Stimulated activated CD4-positive, alpha-beta T cell treated with anti-CD3 and anti-CD28 coated beads, Interleukin-12 subunit alpha, Interleukin-12 subunit beta, amount 100 ng/mL, for 24 hours (primary cell): ENCODE measurements around the gene ZXDC.

Experiments used
- DNase-seq, 2 experiments: peaks; one replicate each; pipeline ENCODE4 v3.0.0-alpha.2; 2020; ENCODE audit warnings: low read depth in 2 of 2

The ZXDC gene

DNA sequence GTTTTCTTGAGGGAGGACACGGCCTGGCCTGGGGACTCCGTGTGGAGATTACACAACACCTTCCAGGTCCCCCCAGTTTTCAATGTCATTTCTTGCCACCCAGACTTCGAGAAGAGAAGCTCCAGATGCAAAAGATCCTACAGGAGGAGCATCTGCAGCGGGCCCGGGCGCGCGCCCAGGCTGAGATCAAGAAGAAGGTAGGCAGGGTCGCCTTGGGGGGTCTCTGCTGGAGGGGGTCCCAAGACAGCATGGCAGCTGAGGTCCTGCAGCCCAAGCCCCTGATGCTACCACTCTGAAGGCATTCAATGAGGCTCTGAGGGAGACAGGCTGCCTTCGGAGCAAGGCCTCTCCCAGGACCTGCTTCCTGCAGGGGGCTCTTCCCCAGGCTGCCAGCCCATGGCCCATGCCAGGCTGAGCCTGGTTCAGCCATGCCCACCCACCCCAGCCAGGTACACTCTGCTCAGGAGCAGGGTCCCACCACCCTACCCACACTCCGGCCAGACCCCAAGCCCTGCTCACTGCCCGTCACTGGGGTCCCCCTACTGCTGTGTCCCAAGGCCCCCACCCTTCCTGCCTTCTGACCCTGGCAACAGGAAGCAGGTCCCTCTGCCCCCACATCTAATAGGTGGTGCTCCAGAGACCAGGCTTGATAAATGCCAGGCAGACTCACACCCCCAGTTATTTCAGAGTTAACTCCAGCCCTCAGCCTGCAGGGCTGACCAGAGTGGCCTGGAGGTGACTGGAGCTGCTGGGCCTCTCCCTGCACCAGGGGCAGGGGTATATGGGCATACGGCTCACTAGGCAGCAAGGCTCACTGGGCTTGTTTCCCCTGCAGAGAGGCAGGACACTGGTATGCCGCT lies 40.0 kb downstream of the ZXDC start:
- DNase-seq = no peak

DNA sequence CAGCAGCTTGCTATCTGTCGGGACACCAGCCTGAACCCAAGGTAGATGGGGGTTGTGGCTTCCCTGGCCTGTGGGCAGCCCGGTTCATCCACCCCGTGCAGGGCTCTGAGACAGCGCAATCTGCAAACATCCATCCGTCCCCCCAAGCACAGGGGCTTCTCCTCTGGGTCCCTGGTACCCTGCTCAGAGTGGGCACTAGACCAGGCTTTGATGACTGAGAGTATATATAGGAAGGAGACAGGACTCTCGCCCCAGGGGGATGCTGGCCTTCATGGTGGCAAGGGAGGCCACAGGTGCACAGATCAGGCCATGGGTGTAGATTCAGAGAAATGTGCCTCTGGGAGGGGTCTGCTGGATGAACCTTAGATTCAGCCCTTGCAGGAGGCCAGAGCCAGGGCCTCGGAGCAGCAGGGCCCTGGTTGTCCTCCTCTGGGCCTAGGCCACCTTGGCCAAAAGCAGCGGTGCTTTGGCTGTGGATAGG lies 40.7 kb downstream of the ZXDC start:
- no peak for DNase-seq

DNA sequence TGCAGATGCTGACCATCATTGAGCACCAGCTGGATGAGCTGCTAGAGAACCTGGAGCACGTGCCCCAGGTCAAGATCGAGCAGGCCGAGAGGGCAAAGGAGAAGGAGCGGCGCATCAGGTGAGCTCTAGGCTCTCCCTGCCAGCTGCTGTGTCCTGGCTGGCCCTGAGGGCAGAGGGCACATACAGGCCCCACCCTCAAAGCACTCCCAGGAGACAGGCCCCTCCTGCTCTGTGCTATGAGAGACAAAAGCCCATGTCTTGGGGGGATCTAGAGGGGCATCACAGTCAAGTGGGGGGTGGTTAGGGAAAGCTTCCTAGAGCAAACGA lies 41.5 kb downstream of the ZXDC start:
- no peak for DNase-seq

DNA sequence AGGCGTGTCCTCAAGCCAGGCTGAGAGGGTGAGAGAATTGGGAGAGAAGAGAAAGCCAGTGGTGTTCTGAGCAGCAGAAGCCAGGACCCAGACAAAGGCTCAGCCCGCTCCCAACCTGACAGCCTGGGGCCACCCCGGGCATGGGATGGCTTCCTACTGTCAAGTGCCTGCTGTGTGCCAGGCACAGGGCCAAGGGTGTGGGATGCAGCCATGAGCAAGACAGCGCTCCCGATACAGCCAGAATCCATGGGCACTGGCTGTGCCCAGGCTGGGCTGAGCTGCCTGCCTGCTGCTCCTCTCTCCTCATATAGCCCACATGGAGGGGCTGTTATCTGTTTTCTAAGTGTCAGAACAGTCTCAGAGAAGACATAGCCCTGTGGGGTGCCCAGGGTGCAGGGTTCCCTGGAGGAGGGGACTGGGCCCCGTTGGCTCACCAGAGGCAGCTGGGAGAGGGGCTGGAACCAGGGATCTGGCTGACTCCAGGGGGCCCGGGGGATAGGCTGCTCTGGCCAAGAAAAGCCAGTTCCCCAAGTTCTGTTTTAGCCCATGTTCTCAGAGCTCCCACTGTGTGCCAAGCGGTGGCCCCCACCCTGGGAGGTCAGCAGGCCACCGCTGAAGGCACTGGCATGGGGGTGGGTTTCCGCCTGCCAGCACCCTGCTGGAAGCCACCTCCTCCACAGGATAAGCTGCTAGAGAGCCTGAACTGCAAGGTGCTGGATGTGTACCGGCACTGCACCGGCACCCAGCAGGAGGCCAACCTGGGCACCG lies 42.0 kb downstream of the ZXDC start:
- DNase-seq = no peak

DNA sequence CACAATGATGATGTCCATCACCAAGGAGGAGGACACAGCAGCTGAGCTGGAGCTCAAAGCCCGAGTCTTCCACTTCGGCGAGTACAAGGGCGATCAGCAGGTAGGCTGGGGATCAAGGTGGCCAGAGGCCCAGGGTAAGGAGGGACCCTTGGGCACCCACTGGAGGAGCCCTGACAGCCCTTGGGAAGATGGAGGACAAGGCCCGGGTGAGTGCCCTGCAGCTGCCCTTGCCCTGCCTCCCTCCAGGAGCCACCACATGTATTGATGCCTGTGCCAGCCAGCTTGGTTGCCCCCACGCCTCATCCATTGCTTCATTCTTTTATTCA lies 42.6 kb downstream of the ZXDC start:
- no peak for DNase-seq

DNA sequence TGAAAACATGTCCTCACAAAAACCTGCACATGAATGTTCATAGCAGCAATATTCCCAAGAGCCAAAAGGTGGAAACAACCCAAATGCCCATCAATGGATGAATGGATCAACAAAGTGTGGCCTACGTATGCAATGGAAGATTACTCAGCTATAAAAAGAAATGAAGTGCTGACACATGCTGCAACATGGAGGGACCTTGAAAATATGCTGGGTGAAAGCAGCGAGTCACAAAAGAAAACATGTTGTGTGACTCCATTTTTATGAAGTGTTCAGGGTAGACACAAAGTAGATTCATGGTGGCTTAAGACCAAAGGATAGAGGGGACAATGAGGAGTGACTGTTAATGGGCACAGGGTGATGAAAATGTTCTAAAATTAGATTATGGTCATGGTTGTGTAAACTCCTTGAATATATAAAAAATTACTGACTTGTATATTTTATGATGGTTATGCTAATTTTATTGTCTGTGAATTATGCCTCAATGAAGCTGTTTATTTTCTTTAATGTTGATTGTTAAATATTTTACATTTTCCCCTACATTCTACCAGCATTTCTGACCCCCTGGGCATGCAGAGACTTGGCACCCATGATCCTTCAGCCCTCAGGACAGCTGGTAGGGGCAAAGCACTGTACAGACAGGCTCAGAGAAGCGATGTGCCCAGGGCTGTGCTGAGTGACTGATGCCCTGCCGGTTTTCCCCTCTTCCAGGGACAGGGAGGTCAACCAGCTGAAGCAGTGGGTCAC lies 43.2 kb downstream of the ZXDC start:
- no peak for DNase-seq

DNA sequence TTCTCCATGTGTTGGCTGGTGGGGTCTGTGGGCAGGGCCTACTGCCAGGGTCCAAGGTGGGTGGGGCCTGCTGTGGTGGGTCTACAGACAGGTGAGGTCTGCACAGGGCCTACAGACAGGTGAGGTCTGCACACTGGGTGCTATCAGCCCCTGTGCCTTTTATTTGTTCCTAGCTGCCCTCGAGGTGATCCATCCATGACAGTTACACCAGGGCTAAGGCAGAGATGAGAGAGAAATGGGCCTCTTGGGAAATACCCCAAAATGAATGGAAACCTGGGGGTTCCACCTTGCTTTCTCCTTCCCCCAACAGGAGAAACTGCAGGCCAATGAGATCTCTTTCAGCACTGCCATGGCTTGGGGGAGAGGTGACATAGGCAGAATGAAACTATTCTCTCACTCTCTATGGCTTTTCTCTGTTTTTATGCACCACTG lies 44.6 kb downstream of the ZXDC start:
- no peak for DNase-seq

DNA sequence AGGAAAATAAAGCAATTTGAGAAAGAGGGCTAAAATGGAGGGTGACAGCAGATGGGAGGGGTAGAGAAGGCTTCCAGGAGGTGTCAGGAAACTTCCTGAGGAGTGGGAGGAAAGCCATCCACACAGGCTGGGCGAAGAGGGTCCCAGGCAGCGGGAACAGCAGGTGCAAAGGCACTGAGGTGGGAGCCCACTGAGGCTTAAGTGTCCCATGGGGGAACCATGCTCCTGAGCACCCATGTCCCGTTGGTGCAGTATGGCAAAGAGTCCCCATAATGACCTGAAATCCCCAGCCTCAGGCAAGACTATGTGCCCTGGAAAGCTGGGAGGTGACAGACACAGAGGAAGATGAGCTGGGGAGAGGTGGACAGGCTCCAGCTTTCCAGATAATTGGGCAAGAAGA lies 50.9 kb downstream of the ZXDC start:
- DNase-seq = no peak

DNA sequence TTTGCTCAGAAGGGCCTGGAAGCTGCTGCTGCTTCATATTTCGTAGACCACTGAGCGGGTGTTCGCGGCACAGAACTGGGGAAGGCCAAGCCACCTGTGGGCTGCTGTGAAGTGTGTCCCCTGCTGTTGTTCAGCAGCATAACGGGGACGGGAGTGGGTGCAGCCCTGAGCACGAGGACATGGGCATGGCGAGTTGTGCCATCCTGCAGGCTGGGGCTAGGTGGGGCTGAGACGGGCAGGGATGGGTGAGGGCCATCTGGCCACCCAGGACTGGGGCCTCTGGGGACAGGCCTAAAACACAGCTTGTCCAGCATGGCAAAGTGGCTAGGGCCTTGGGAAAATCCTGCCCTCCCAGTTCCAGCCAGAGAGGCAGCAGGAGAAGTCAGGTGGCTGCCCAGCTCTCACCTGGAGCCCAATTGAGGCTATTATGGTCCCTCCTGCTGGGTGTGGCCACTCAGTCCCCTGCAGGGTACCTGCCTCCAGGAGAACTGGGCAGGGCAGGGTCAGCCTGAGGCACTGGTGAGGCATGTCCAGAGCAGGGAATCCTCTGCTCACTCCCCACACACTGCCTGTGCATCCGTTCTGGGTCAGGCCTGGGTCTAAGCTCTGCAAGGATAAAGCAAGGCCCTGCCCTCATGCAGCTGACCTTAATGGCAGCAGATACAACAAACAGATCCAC lies 51.5 kb downstream of the ZXDC start:
- DNase-seq = no peak

DNA sequence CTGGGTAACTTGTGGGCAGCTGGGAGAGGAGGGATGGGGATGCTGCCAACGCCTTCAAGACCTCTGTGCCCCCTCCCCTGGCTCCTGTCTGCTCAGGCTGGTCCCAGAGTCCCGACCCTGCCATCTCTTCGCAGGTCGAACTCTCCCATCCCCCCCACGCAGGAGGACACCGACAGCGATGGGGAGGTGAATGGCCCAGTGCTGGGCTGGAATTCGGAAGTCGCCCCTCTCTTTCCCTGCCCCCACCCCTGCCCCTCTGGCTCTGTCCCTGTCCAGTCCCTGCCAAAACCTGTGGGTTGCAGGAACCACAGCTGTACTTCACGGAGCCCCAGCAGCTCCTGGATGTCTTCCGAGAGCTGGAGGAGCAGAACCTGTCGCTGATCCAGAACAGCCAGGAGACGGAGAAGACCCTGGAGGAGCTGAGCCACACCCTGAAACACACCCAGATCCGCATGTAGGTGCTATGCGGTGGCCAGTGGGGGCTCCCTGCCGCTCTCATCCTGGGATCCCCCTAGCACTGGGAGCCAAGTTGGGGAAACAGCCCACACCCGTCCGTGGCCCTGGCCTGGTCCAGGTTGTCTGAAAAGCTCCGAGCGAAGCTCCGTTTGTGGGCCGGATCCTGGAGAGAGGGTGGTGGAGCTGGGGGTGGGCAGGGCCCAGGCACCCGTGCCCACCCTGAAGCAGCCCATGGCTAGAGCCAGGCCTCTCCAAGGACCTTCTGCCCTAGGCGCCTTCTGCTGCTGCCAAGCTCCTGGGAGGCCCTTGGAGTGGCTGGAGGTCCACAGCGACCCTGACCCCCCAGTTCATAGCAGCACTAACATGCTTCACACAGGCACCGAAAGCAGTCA lies 52.3 kb downstream of the ZXDC start:
- DNase-seq = no peak

DNA sequence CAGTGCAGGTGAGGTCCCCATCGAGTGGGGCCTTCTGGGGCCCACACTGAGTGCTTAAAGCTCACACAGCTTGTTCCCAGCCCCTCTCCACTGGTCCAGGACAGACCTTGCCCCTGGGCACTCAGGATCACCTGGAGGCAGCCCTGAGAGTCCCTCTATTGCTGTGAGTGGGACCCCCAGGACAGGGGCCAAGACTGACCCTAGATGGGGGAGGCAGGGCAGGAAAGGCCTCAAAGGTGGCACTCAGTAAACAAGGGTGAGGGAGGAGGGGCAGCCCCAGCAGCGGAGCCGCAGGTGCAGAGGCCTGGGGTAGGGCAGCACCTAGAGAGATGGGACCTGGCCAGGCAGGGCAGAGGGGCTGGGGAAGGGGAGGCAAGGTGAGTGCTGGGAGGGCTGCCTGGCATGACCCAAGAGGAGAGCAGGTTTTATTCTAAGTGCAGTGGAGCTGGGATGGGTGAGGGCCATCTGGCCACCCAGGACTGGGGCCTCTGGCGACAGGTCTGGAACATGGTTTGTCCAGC lies 53.1 kb downstream of the ZXDC start:
- DNase-seq = no peak

DNA sequence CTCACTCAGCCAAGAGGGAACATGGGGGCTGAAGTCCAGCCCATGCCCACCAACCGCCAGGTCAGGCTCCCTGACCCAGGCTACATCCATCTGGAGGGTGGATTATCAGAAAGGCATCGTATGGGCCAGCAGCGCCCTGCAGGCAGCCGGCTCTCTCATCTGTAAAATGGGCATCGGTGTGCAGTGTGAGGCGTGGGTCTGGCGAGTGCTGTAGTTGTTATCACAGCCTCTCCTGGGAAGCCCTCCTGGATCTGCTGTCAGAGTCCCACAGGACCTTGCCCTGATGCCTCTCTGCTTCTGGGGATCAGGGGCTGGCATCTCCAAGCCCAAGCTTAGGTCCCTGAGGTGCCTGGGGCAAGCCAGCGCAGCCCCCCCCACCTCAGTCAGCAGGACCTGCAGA lies 53.6 kb downstream of the ZXDC start:
- no peak for DNase-seq

DNA sequence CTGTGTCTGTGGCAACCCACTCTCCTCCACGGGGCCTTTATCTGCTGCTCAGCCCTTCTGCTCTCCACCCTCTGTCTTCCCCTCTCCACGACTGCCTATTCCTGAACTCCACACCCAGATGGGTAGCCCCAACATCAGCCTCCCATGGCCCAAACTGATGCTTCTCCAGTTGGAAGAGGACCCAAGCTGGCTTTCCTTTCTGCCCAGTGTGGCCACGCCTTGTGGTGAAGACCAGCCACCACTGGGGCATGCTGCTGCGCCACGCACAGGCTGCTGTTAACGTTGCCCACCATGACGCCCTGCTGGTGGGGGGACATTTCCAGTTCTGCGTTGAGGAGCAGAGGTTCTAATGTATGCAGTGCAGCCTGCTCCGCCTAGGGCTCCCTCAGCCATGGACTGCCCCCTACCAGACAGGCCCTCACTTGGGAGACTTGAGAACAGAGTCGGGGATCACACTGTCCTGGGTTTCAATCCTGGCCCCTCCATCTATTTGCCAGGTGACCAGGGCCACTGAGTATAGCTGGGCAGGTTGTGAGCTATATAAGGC lies 54.0 kb downstream of the ZXDC start:
- DNase-seq = no peak

DNA sequence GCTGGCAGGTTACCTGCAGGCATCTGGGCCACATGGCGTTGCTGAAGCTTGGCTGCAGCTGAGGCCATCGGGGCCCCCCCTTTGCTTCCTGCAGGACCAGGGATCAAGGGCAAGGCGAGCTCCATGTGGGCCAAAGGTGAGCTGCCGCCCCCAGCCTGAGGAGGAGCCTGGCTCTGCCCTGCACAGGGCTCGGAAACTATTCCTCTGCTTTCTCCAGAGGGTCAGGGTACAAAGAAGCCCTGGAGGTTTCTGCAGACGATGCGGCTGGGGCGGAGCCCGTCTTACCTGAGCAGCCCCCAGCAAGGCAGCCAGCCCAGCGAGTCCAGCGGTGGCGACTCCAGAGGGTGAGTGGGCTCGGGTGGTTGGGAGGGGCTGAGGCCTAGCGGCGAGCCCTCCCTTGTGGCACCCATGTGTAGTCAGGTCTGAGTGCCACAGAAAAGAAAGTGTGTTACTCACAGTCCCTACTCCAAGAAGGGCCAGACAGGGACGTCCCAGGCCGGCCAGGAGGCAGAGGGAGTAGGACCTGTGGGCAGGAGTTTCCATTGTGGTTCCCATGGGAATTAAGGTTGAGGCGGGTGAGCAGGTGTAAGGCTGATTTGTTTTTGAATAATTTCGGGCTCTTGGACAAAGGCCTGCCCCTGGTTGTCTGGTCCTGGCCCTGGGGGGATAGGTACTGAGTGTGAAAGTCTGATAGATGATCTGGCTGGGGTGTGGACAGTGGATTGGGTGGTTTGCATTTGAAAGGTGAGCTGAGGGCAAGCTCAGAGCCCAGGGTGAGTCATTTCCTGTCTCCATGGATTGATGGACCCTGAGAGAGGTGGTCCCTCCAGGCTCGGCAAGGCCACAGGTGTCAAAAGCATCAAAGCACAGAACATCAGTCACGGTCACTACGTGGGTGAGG lies 55.6 kb downstream of the ZXDC start:
- DNase-seq = no peak

DNA sequence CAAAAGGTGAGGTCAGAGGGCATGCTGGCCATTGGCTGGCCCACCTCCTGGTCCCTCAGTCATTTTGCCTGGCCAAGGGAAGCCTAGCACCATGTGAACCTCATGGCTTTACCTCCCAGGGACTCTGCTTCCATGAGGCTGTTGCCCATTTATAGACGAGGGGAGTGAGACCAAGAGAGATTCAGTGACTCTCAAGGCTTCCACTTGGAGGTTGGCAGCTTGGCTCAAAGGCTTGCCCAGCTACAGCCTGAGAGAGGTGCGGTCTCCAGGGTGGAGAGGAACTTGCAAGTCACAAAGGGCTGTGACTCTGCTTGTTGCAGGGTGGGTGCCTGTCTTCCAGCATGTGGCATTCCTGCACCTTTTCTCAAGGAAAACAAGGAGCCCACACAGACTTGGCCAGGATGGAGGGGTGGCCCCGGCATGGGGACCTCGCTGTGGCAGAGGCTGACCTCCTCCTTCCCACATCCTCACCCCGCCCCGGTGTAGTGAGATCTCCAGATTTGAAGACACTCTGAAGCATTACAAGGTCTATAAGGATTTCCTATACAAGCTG lies 56.5 kb downstream of the ZXDC start:
- DNase-seq = no peak

DNA sequence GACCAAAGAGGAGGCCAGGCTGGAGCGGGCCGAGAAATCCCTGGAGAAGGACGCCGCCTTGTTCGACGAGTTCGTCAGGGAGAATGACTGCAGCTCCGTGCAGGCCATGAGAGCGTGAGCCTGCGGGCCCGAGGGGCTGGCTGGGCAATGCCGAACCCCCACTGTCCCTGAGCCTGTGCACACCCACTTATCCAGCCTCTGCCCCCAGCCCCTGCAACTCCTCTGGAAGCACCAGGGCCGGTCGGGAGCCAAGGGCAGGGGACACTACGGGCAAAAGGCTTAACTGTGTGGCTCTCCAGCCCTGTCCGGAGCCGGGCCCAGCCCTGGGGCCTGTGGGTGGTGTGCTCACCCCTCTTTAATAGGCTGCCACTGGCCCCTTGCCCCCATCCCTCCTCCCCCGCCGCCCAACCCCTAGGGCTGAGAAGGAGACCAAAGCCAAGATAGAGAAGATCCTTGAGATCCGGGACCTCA lies 57.0 kb downstream of the ZXDC start:
- no peak for DNase-seq

DNA sequence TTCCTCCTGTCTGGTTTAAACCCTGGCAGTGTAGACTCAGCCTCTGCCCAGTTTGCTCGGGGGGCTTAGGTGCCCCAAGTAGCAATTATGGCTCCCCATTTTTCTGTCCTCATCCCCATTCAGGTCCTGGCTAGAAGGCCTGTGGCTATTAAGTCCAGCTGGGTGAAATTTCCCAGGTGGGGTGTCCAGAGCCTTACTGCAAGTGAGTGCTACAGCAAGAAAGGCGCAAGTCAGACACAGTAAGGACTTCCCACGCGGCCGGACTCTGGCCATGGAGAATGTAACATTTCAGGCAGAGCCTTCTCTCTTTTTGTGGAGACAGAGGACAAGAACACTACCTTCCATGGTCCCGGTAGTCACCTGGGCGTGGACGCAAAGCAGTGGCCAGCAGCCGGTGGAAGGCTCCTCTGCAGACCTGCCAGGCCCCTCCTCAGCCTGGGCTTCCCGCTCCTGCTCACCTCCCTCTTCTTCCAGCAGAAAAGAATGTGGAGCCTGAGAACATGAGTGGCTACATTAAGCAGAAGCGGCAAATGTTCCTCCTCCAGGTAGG lies 57.6 kb downstream of the ZXDC start:
- DNase-seq = no peak

DNA sequence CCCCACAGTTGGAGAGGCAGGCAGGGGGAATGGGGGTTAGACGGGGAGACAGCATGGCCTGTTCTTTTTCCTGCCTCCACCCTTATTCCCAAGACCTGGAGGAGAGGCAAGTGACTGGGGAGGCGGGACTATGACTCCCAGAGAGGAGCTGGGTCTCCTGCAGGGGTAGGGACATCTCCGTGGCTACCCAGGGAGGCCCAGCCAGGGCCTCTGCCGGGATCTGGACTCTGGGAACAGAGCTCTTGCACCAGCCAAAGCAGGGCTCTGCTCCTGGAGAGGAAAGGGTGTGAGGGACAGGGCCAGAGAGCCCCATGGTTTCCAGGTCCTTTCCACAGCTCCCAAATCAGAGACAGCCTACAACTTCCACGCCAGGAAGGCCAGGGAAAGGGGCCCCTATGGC lies 58.2 kb downstream of the ZXDC start:
- no peak for DNase-seq

DNA sequence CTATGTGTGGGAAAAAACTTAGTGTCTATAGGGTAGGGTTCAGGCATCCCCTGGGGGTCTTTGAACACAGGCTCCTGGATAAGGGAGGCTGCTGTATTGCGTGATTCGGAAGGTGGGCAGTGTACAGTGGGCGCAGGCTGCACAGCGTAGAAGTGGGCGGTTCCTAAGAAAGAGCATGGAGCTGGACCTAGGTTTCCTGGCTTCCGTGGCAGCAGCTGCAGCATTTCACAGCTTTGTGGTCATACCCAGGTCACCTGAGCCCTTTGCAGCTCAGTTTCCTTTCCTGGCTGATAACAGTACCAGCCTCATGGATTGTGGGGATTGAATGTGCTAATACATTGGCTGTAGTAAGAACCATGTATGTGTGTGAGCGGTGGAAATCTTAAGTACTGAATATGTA lies 58.7 kb downstream of the ZXDC start:
- no peak for DNase-seq
